Measurements from ENCODE around the gene RINL. TPM values are rescaled to one million over a fixed set of nuclear protein-coding genes. Genes with fewer than 3 reads are reported as not detected.
A peak's percentile ranks its signal among the peaks of the same experiment; 100 is the strongest.
"Not testable (repeated sequence)": the region's sequence is repeated elsewhere in the genome, so short reads cannot be mapped to it uniquely, and the experiment has no call there.

Gene RINL
- polyA plus RNA-seq, 1 experiment = 1.6 TPM

- no peaks in the 10 kb centered on the region for H3K9me3 ChIP-seq (ENCODE audit: control insufficient read depth, insufficient read depth, low read length)
- ChIA-PET CTCF (interaction anchor here (1.1 kb wide), 1 partner anchor 61 kb away, joined by 5 read pairs; no protein-coding TSS in a partner anchor), POLR2A (interaction anchor here (0.7 to 1.9 kb wide), 11 partner anchors 10 to 183 kb away, joined by 3 to 14 read pairs (median 3); partner anchors contain the start of gene ACTN4)
- DNase-seq (ENCODE audit: low read depth, low spot score) = peak; percentile 82
- peak overlapping the region; percentile 99 for H3K27ac ChIP-seq (ENCODE audit: low read depth, low read length)
- H3K27me3 ChIP-seq (ENCODE audit: control insufficient read depth, insufficient read depth, low read length) = no peaks in the 10 kb centered on the region
- peak overlapping the region; percentile 77 for H3K4me3 ChIP-seq (ENCODE audit: low read depth, low read length)
- TF ChIP-seq, protein P1, sequence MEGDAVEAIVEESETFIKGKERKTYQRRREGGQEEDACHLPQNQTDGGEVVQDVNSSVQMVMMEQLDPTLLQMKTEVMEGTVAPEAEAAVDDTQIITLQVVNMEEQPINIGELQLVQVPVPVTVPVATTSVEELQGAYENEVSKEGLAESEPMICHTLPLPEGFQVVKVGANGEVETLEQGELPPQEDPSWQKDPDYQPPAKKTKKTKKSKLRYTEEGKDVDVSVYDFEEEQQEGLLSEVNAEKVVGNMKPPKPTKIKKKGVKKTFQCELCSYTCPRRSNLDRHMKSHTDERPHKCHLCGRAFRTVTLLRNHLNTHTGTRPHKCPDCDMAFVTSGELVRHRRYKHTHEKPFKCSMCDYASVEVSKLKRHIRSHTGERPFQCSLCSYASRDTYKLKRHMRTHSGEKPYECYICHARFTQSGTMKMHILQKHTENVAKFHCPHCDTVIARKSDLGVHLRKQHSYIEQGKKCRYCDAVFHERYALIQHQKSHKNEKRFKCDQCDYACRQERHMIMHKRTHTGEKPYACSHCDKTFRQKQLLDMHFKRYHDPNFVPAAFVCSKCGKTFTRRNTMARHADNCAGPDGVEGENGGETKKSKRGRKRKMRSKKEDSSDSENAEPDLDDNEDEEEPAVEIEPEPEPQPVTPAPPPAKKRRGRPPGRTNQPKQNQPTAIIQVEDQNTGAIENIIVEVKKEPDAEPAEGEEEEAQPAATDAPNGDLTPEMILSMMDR (IDR thresholded peaks at IDR 0.05; ENCODE audit: low read depth, low read length) = no peak
Observed at GRCh38 chr19:38831142-38831605, 46.9 kb downstream of the RINL start.

DNA sequence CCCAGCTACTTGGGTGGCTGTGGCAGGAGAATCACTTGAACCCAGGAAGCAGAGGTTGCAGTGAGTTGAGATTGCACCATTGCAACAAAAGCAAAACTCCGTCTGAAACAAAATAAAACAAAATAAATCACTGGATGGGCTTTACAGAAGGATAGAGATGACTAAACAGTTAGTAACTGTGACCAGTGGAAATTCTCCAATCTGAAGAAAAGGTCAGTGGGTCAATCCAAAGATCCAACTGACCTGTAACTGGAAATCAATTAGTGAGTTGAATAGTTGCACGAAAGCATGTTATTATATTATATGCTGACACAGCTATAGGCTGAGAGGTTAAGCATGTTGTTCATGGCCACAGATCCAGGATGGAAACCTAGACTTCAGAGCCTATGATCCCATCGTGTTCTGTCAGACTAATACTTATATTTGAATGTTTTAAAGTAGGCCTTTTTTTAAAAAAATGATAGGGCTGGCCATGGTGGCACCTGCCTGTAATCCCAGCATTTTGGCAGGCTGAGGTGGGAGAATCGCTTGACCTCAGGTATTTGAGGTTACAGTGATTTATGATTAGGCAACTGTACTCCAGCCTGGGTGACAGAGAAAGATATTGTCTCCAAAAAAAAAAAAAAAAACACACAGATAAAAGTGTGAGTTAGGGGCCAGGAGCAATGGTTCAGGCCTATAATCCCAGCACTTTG is 47.9 kb downstream of the RINL start:
- TF ChIP-seq, protein P1 (IDR thresholded peaks at IDR 0.05; ENCODE audit: low read depth, low read length) = no peak
- H3K27ac ChIP-seq (ENCODE audit: low read depth, low read length) = peak overlapping the region; percentile 70
- no peaks in the 10 kb centered on the region for H3K27me3 ChIP-seq (ENCODE audit: control insufficient read depth, insufficient read depth, low read length)
- H3K9me3 ChIP-seq (ENCODE audit: control insufficient read depth, insufficient read depth, low read length) = no peaks in the 10 kb centered on the region
- POLR2A ChIA-PET = interaction anchor here (0.6 to 1.9 kb wide), 3 partner anchors 19 to 554 kb away, joined by 3 to 14 read pairs (median 4); no protein-coding TSS in a partner anchor
- DNase-seq (ENCODE audit: low read depth, low spot score) = no peak
- CTCF ChIA-PET = no interaction called here
- H3K4me3 ChIP-seq (ENCODE audit: low read depth, low read length) = no peak overlapping the region

DNA sequence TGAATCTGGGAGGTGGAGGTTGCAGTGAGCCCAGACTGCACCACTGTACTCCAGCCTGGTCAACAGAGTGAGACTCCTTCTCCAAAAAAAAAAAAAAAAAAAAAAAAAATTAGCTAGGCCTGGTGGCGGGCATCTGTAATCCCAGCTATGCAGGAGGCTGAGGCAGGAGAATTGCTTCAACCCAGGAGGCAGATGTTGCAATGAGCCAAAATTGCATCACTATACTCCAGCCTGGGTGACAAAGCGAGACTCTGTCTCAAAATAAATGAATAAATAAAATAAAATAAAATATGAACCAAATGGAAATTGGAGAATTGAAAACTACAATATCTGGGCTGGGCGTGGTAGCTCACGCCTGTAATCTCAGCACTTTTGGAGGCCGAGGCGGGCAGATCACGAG is 48.9 kb downstream of the RINL start:
- CTCF ChIA-PET; H3K4me3 ChIP-seq (ENCODE audit: low read depth, low read length); H3K27me3 ChIP-seq (ENCODE audit: control insufficient read depth, insufficient read depth, low read length); H3K9me3 ChIP-seq (ENCODE audit: control insufficient read depth, insufficient read depth, low read length); DNase-seq (ENCODE audit: low read depth, low spot score): not testable (repeated sequence)
- H3K27ac ChIP-seq (ENCODE audit: low read depth, low read length) = peak overlapping the region; percentile 70
- POLR2A ChIA-PET = interaction anchor here (0.6 to 1.0 kb wide), 5 partner anchors 12 to 555 kb away, joined by 3 to 4 read pairs (median 4); partner anchors contain the start of gene NFKBIB

- TF ChIP-seq, protein P1 (IDR thresholded peaks at IDR 0.05; ENCODE audit: low read depth, low read length) = no peak
- Histone ChIP-seq H3K27me3 (ENCODE audit: control insufficient read depth, insufficient read depth, low read length) (no peaks in the 10 kb centered on the region), H3K9me3 (ENCODE audit: control insufficient read depth, insufficient read depth, low read length) (no peaks in the 10 kb centered on the region), H3K27ac (ENCODE audit: low read depth, low read length) (no peak overlapping the region), H3K4me3 (ENCODE audit: low read depth, low read length) (no peak overlapping the region)
- ChIA-PET POLR2A (no interaction called here), CTCF (no interaction called here)
- DNase-seq (ENCODE audit: low read depth, low spot score) = no peak
Observed at GRCh38 chr19:38826856-38827551, 51.1 kb downstream of the RINL start.

GRCh38 chr19:38825936-38826335 is 52.1 kb downstream of the RINL start:
- H3K4me3 ChIP-seq (ENCODE audit: low read depth, low read length); H3K27ac ChIP-seq (ENCODE audit: low read depth, low read length); POLR2A ChIA-PET; CTCF ChIA-PET; H3K9me3 ChIP-seq (ENCODE audit: control insufficient read depth, insufficient read depth, low read length); DNase-seq (ENCODE audit: low read depth, low spot score); H3K27me3 ChIP-seq (ENCODE audit: control insufficient read depth, insufficient read depth, low read length): not testable (repeated sequence)

DNA sequence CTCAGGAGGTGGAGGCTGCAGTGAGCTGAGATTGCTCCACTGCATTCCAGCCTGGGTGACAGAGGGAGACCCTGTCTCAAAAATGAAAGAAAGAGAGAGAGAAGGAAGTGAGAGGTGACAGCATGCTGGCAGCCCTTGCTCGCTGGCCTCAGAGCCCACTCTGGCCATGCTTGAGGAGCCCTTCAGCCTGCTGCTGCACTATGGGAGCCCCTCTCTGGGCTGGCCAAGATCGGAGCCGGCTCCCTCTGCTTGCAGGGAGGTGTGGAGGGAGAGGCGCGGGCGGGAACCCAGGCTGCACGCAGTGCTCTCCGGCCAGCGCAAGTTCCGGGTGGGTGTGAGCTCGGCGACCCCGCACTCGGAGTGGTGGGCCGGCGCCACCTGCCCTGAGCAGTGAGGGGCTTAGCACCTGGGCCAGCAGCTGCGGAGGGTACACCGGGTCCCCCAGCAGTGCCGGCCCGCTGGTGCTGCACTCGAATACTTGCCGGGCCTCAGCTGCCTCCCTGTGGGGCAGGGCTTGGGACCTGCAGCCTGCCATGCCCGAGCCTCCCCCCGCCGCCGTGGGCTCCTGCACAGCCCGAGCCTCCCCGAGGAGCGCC is 56.7 kb downstream of the RINL start:
- H3K9me3 ChIP-seq (ENCODE audit: control insufficient read depth, insufficient read depth, low read length); H3K4me3 ChIP-seq (ENCODE audit: low read depth, low read length); DNase-seq (ENCODE audit: low read depth, low spot score); CTCF ChIA-PET; H3K27me3 ChIP-seq (ENCODE audit: control insufficient read depth, insufficient read depth, low read length); POLR2A ChIA-PET; H3K27ac ChIP-seq (ENCODE audit: low read depth, low read length): not testable (repeated sequence)

Data from AG04450 (cell line).